Esophagus (tissue), 2 donors: ENCODE measurements around the gene ITIH5. TPM values are rescaled to one million over a fixed set of nuclear protein-coding genes. Genes with fewer than 3 reads are reported as not detected.

Source experiments
- H3K27ac ChIP-seq, 2 donors: one replicate each; pipeline ENCODE4 v1.5.1; 2013; ENCODE audit warnings: low read depth in 2 of 2, mild to moderate bottlenecking in 2 of 2, inconsistent platforms in 1 of 2, low read length in 1 of 2, moderate library complexity in 1 of 2
- H3K27me3 ChIP-seq, 2 donors: one replicate each; pipeline ENCODE4 v1.6.1; 2013; ENCODE audit warnings: low read length in 2 of 2, control low read depth in 1 of 2, mild to moderate bottlenecking in 1 of 2; ENCODE audit not compliant: insufficient read depth in 2 of 2, control insufficient read depth in 1 of 2
- H3K36me3 ChIP-seq, 2 donors: one replicate each; pipeline ENCODE4 v1.6.1; 2013; ENCODE audit warnings: low read length in 1 of 2; ENCODE audit not compliant: control insufficient read depth in 2 of 2, insufficient read depth in 2 of 2
- H3K4me1 ChIP-seq, 2 donors: one replicate each; pipeline ENCODE4 v1.6.1; 2013; ENCODE audit warnings: low read length in 1 of 2; ENCODE audit not compliant: control insufficient read depth in 2 of 2, insufficient read depth in 2 of 2
- H3K4me3 ChIP-seq, 2 donors: one replicate each; pipeline ENCODE4 v1.5.1; 2013; ENCODE audit warnings: low read length in 2 of 2, mild to moderate bottlenecking in 2 of 2, low read depth in 1 of 2, moderate library complexity in 1 of 2
- H3K9me3 ChIP-seq, 2 donors: one replicate each; pipeline ENCODE4 v1.6.1; 2013; ENCODE audit warnings: mild to moderate bottlenecking in 2 of 2, low read depth in 1 of 2, low read length in 1 of 2, moderate library complexity in 1 of 2; ENCODE audit not compliant: control insufficient read depth in 2 of 2, insufficient read depth in 1 of 2
- WGBS, 2 donors: extraction: QIAGEN DNeasy Blood & Tissue Kit; methylation state at CpG; one replicate each; pipeline ENCODE4 v1.1.7; 2013; 5-methylcytosine and 5-hydroxymethylcytosine counted together
- polyA plus RNA-seq, 2 donors: library from polyadenylated mRNA; stranded (reverse); fragments of 200-250 nt; gene quantifications; one replicate each; pipeline ENCODE4 v1.2.3, GENCODE V29; 2013
- donor health status: healthy with polysubstance abuse.
- donor health status: Bipolar disorder and iron deficiency.

ITIH5 gene
- polyA plus RNA-seq, 2 donors, result 2.6 to 4.4 TPM

GRCh38 chr10:7611909-7612308, 54.9 kb downstream of the ITIH5 start:
- no peaks in the 10 kb centered on the region for H3K36me3 ChIP-seq
- no peak overlapping the region for H3K27ac ChIP-seq
- H3K4me1 ChIP-seq, result no peaks in the 10 kb centered on the region
- 73 to 78% methylated on average over 3 of the region's 3 CpGs for WGBS, 2 donors
- no peaks in the 10 kb centered on the region for H3K27me3 ChIP-seq
- H3K4me3 ChIP-seq, result no peak overlapping the region
- H3K9me3 ChIP-seq, result no peaks in the 10 kb centered on the region

GRCh38 chr10:7610651-7611389, 55.9 kb downstream of the ITIH5 start:
- no peaks in the 10 kb centered on the region for H3K36me3 ChIP-seq
- H3K4me1 ChIP-seq, result no peaks in the 10 kb centered on the region
- 59 to 62% methylated on average over 7 of the region's 7 CpGs for WGBS, 2 donors
- no peak overlapping the region for H3K27ac ChIP-seq
- no peak overlapping the region for H3K4me3 ChIP-seq
- no peaks in the 10 kb centered on the region for H3K27me3 ChIP-seq
- no peaks in the 10 kb centered on the region for H3K9me3 ChIP-seq

- Histone ChIP-seq H3K36me3 (no peaks in the 10 kb centered on the region), H3K4me1 (no peaks in the 10 kb centered on the region), H3K27ac (no peak overlapping the region), H3K4me3 (no peak overlapping the region), H3K27me3 (no peaks in the 10 kb centered on the region), H3K9me3 (no peaks in the 10 kb centered on the region)
- WGBS, 2 donors, result 30 to 49% methylated on average over 3 of the region's 3 CpGs
These were observed 56.7 kb downstream of the ITIH5 start for GRCh38 chr10:7610026-7610425.

GRCh38 chr10:7609556-7609955, 57.2 kb downstream of the ITIH5 start:
- no peaks in the 10 kb centered on the region for H3K36me3 ChIP-seq
- no peaks in the 10 kb centered on the region for H3K27me3 ChIP-seq
- no peak overlapping the region for H3K4me3 ChIP-seq
- no peaks in the 10 kb centered on the region for H3K4me1 ChIP-seq
- no peak overlapping the region for H3K27ac ChIP-seq
- WGBS, 2 donors, result 65 to 71% methylated on average over 5 of the region's 5 CpGs
- no peaks in the 10 kb centered on the region for H3K9me3 ChIP-seq

GRCh38 chr10:7608001-7608400, 58.8 kb downstream of the ITIH5 start:
- Histone ChIP-seq H3K36me3 (no peaks in the 10 kb centered on the region), H3K9me3 (no peaks in the 10 kb centered on the region), H3K4me3 (no peak overlapping the region), H3K27me3 (no peaks in the 10 kb centered on the region), H3K27ac (no peak overlapping the region), H3K4me1 (no peaks in the 10 kb centered on the region)
- 90 to 94% methylated on average over 11 of the region's 11 CpGs for WGBS, 2 donors

- H3K36me3 ChIP-seq, result no peaks in the 10 kb centered on the region
- no peaks in the 10 kb centered on the region for H3K27me3 ChIP-seq
- whole genome bisulfite sequencing, 2 donors, result 35 to 44% methylated on average over 4 of the region's 4 CpGs
- no peaks in the 10 kb centered on the region for H3K9me3 ChIP-seq
- no peaks in the 10 kb centered on the region for H3K4me1 ChIP-seq
- H3K4me3 ChIP-seq, result no peak overlapping the region
- H3K27ac ChIP-seq, result no peak overlapping the region
These were observed 59.8 kb downstream of the ITIH5 start for GRCh38 chr10:7606951-7607404.

- WGBS, 2 donors, result 71% methylated on average over 11 of the region's 11 CpGs
- Histone ChIP-seq H3K27me3 (no peaks in the 10 kb centered on the region), H3K4me1 (no peaks in the 10 kb centered on the region), H3K4me3 (no peak overlapping the region), H3K27ac (no peak overlapping the region), H3K36me3 (no peaks in the 10 kb centered on the region), H3K9me3 (no peaks in the 10 kb centered on the region)
These were observed 61.0 kb downstream of the ITIH5 start for GRCh38 chr10:7605565-7606295.

GRCh38 chr10:7601023-7601656, 65.6 kb downstream of the ITIH5 start:
- H3K4me3 ChIP-seq, result no peak overlapping the region
- 54 to 58% methylated on average over 3 of the region's 3 CpGs for WGBS, 2 donors
- H3K9me3 ChIP-seq, result no peaks in the 10 kb centered on the region
- H3K4me1 ChIP-seq, result no peaks in the 10 kb centered on the region
- H3K27me3 ChIP-seq, result no peaks in the 10 kb centered on the region
- H3K36me3 ChIP-seq, result no peaks in the 10 kb centered on the region
- H3K27ac ChIP-seq, result peak overlapping the region in 1 of 2 donors; percentile 28

GRCh38 chr10:7598771-7599170, 68.0 kb downstream of the ITIH5 start:
- WGBS, 2 donors, result 20 to 34% methylated on average over 3 of the region's 3 CpGs
- no peaks in the 10 kb centered on the region for H3K27me3 ChIP-seq

More at GRCh38 chr10:7598771-7599170, 68.0 kb downstream of the ITIH5 start:
- Histone ChIP-seq H3K36me3 (no peaks in the 10 kb centered on the region), H3K4me3 (no peak overlapping the region), H3K27ac (no peak overlapping the region), H3K4me1 (no peaks in the 10 kb centered on the region), H3K9me3 (no peaks in the 10 kb centered on the region)
